Left kidney (tissue), 2 donors: ENCODE data around the gene ACKR2. TPM values are rescaled to one million over a fixed set of nuclear protein-coding genes. Genes with fewer than 3 reads are reported as not detected.
"Not testable (repeated sequence)": the region's sequence is repeated elsewhere in the genome, so short reads cannot be mapped to it uniquely, and the experiment has no call there.

Experiments
- DNase-seq: peaks from one replicate; pipeline ENCODE4 v3.0.0-alpha.2; 2013
- polyA plus RNA-seq: library from polyadenylated mRNA; unstranded; fragments of 120-200 nt; gene quantifications from one replicate; pipeline ENCODE4 v1.2.1, GENCODE V29; 2013; ENCODE audit not compliant: insufficient read length

Gene ACKR2
- polyA plus RNA-seq, 1 donor = 2.7 TPM

DNA sequence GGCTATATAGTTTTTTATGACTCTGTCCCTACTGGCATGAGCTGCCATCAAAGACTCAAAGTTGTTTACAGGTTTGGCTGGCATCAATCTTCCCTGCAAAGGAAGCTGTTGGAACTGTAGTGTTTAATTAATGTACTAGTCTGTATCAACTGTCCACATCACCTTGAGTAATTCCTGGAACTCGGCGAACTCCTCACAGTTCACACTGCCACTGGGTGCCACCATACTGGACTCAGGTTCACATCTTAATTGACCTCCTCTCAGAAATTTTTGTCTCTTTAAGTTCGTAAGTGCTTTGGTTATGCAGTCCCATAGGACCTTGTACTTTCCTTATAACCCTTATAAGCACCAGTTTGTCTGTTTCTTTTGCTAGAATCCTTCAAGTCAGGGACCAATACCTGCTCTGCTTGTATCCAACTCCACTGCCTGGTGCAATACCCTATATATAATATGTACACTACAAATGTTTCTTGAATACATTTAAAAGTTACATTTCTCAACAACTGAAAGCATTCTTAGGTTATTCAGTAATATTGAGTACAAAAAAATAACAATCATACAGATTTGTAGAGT is 8.1 kb upstream of the ACKR2 start:
- DNase-seq = no peak

DNA sequence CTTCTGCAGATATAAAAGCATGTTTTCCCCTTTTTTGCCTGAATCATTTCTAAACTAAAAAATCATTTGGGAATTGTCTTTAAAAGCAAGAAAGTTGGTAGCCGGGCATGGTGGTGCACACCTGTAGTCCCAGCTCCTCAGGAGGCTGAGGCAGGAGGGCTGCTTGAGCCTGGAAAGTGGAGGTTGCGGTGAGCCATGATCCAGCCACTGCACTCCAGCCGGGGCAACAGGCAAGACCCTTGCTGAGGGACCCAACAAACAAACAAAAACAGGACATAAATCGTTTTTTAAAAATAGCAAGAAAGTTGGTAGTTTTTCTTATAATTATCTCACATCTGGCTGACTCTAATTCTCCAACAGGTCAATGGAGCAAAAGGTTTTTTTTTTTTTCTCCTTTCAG is 7.5 kb upstream of the ACKR2 start:
- DNase-seq = no peak

DNA sequence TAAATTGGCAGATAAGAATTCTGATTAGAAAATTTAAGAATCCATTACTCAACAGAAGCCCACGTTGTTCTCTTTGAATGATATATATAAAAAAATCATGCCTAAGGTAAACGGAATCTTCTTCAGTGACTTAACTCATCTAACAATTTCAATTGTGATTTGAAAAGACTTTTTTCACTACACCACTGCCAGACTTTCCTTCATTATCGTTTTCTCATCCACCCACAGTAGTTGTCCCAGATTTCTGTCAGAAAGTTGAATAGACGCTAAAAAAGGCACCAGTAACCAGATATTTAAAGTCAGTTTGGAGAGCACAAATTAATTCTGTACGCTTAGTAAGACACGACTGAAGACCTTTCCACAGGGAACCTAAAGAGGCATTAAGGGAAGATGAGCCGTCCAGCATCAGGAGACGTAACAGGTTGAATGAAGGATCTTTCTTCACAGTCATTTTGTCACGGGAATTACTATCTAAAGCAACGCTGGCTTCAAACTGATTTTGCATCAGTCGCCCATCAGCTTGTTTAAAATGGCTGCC is 6.3 kb upstream of the ACKR2 start:
- DNase-seq = no peak

DNA sequence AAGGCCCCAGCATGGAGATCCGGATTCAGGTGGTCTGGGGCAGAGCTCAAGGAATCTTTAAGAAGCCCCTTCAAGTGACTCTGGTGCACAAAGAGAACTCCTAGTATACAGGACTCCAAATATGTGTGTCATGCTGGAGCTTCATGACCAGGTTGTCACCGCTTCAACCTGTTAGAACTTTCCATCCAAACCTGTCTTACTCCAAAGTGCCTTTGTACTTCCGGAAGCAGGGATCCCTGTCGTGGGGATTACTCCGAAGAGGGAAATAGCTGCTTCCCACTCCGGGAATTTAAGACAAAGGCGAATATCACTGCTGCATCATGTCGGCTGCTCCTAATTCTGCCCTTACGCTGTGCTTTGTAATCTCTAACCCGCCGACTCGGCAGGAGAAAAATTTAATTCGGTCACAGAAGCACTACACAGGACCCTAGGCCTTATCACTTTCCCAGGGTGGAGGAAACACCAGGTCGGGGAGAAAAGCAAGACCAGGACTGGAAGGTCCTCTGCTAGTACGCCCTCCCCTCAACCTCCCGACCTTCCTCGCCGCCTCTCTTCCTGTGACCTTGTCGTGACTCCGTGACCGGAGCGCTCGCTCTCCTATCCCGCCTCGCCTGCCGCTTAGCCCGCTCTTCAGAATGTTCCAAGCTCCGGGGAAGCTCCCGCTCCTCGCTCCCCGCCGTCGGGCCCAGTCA is 5.7 kb upstream of the ACKR2 start:
- peak; percentile 61 for DNase-seq

DNA sequence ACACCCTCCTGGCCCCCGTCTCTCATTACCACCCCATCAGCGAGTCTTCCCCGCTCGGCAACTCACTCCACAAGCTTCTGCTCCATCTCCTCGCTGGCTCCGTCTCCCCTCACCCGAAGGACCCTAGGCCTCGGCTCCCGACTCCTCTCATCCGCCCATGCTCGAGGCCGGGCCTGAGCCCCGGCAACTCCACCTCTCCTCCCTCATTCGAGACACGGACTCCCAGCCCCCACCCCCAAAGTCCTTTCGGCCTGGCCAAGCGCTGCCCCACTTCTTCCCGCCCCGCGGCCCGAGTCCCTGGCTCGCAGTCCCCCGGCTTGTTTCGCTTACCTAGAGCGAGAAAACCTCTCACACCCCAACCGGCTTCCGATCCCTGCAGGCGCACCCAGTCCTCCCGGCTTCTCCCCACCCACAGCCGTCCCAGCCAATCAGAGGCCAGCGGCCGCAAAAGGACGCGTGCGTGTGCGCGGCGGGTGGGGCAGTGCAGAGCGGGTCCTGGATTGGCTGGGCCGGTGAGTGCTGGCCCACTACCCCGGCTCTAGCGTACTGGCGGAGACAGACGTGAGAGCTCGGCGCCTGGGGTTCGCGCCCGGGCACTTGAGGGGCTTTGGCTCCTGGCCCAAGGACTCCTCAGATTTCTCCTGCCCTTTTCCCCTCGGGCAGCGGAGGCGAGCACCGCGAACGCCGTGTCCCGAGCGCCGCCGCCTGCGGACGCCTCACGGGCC is 5.0 kb upstream of the ACKR2 start, which contains the start of gene HIGD1A:
Gene HIGD1A, minus strand, starts transcription at position 385 of the 725 bp plus-strand sequence. CDS start 10,237 bp downstream, outside the sequence.
- peak; percentile 96 for DNase-seq

DNA sequence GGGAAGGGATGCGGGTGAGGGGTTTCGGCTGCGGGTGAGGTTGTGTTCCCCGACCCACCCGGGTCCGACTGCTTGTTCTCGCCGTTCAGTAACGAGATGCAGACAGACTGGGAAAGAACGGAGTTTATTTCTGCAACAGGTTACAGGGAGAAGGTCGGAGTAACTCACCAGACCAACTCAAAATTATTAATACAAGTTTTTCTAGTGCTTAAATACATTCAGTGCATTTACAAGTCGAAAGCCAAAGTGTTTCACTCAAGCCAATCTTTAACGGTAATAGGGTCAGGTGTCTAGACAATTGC is 4.5 kb upstream of the ACKR2 start:
- DNase-seq = no peak

DNA sequence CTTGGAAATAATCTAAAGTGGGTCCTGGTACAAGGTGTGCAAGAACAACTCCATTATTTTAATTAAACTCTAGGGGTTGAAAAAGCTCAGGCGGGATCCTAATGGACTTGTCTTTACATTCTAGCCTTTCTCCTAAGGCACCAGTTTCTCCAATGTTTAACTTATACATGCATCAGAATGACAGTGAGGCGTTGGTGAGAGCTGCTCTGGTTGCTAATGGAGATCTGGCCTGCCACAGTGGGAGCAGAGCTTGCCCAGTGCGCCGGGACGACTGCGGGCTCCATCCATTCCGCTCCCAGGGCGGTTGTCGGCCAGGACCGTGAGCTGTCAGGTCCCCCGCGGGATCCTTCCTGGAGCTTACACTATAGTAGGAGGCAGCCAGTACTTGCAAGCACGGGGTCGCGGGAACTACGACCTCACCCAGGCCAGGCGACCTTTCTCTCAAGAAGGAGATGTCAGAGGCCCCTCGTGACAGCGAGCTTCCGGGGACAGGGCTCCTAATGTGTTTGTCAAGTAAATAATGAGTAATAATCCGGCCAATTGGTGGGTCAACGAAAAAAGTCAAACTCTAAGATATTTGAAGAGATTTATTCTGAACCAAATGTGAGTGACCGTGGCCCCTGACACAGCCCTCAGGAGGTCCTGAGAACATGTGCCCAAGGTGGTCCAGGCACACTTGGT is 4.0 kb upstream of the ACKR2 start:
- DNase-seq = no peak

DNA sequence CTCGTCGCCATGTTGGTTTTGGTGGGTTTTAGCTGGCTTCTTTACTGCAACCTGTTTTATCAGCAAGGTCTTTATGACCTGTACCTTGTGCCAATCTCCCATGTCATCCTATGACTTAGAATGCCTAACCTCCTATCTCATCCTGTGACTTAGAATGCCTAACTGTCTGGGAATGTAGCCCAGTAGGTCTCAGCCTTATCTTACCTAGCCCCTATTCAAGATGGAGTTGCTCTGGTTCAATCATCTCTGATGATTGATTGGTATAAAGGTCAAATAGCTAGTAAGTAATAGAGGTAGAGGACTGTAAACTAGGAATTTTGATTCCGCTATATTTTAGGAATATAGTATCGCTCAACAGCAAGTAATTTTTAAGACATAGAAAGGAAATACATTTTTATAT is 1.3 kb upstream of the ACKR2 start:
- DNase-seq = no peak

DNA sequence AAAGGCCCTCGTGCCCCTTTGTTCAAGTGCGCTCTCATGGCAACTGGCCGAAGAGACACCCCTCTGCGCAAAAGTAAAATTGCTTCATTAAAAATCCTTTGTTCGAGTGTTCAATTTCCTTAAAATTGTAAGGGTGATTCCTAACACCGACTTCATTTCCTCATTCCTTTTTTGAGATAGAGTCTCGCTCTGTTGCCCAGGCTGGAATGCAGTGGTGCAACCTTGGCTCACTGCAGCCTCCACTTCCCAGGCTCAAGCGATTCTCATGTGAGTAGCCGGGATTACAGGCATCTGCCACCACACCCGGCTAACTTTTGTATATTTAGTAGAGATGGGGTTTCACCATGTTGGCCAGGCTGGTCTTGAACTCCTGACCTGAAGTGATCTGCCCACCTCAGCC is 1.5 kb downstream of the ACKR2 start:
- DNase-seq = not testable (repeated sequence)

DNA sequence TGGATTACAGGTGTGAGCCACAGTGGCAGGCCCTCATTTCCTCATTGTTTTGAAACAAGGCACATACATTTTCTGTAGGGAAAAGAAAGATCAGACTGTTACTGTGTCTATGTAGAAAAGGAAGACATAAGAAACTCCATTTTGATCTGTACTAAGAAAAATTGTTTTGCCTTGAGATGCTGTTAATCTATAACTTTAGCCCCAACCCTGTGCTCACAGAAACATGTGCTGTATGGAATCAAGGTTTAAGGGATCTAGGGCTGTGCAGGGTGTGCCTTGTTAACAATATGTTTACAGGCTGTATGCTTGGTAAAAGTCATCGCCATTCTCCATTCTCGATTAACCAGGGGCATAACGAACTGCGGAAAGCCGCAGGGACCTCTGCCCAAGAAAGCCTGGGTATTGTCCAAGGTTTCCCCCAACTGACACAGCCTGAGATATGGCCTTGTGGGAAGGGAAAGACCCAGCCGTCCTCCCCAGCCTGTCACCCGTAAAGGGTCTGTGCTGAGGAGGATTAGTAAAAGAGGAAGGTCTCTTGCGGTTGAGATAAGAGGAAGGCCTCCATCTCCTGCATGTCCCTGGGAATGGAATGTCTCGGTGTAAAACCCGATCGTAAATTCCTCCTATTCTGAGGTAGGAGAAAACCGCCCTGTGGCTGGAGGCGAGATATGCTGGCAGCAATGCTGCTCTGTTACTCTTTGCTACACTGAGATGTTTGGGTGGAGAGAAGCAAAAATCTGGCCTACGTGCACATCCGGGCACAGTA is 2.1 kb downstream of the ACKR2 start:
- DNase-seq = not testable (repeated sequence)

DNA sequence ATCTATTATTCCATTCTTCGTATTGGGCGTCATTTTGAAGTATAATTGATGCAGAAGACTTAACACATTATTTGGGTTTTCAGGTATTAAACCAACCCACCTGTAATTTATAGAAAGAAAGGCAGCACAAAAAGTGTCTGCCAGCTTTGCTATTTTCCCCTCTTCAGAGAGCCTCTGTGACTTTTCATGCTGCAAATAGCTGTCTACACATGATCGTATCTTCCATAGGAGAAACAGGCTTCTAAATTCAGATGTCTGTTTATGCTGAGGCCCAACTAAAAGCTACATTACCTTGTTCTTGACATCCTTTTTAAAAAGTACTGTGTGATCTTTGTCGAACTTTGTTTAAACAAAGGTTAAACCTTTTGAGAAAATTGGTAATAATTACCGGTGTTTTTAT is 5.0 kb downstream of the ACKR2 start:
- DNase-seq = no peak

DNA sequence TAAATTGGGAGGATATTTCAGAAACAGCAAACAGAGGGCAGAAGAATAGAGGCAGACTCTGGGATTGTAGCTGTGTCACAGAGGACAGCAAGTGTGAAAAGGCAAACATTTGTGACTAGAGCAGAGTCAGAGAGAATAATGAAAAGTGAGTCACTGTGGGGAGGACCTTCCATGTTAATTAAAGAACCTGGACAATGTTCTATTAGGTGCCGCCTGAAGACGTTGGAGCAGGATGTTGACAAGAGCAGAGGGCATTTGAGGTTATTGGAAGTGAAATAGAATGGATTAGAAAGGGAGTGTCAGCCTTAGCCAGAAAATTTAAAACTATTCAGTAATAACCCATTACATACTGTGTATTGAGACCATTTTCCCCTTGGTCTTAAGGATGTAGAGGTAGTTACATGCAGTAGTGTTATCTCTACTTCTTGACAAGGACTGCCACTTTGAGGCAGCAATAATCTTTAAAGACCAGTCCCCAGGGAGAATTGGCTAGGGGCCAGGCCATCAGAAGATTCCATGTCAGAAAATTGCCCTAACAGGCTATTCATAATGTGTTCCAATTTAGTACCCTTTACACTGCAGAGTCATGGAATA is 5.8 kb downstream of the ACKR2 start:
- DNase-seq = no peak

DNA sequence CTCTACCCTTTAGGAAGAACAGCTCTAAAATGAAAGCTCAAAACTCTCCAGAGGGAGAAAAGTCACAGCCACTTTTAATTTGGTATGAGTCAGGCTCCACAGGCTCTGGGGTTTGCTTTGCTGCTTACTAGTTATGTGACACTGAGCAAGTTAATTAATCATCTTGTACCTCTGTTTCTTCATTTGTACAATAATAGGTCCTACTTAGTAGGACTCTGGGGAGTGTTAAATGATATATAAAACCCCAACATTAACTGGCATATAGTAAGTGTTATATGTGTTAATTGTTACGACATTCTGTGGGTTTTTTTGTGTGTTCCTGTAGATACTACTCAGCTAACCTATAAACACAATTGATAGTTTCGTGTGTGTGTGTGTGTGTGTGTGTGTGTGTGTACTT is 6.6 kb downstream of the ACKR2 start:
- DNase-seq = no peak

DNA sequence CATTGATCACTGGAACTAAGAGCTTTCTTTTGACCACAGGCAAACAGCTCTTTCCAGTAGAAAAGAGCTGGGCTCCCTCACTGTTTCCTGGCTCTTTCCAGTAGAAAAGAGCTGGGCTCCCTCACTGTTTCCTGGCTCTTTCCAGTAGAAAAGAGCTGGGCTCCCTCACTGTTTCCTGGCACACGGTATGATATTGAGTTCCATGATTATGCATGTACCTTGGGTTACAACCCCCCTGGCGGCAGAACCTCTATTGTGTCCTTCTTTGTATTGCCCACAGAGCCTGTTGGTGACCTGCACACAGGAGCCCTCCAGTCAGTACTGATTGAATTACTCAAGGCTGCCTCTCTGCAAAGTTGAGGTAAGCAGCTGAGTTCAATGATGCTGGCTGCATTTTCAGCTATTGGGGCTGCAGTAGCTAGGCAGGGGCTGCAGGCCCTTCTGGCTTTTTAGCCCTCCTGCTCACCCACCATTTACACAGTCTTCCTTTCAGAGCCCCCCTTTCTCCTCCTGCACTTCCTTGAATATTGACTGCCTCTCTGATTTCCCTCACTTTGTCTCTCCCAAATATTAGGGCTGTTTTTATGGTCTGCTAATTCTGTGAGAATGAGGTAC is 10.2 kb downstream of the ACKR2 start:
- DNase-seq = no peak

DNA sequence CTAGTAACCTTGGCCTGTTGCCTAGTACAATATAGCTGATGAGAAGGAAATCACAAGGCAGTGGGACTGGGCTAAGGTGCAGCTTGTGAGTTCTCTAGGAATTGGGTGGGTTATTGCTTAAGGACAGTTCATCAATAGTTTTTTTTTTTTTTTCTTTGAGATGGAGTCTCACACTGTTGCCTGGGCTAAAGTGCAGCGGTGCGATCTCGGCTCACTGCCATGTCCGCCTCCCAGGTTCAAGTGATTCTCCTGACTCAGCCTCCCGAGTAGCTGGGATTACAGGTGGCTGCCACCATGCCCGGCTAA is 11.5 kb downstream of the ACKR2 start:
- no peak for DNase-seq

DNA sequence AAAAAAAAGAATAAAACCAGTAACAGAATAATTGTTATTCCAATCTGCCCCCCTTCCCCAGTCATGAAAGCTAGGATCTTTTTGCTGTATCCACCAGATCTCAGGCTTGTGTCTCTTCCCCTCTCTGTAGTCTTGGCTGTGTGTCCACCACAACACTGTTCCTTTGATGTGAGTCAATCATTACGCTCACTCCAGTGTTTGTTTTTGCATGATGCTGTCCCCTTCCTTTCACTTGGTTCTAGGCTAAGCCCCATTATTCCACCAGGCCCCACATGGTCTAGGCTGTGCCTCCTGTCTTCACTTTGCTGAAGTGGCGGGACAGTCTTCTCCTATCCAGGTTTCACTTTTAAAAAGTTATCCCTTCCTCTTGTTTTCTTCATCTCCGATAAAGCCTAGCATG is 13.6 kb downstream of the ACKR2 start:
- DNase-seq = no peak

DNA sequence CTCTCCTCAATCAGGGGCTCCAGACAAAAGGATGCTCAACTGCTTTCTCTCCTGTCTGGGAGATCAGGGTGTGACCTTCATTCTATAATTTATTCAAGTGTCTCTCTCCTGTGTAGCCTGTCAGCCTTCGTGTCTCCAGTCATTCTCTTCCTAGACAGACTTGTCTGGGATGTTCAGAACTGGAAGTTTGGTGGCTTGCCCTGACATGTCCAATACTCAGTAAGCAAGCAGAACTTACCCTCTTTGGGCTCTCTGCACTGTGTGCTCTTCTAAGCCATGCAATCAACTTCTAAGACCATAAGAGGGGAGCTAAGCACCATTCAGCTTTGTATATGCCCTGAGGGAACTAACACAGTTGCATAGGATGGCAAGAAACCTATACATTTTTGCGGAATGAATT is 14.1 kb downstream of the ACKR2 start:
- no peak for DNase-seq

DNA sequence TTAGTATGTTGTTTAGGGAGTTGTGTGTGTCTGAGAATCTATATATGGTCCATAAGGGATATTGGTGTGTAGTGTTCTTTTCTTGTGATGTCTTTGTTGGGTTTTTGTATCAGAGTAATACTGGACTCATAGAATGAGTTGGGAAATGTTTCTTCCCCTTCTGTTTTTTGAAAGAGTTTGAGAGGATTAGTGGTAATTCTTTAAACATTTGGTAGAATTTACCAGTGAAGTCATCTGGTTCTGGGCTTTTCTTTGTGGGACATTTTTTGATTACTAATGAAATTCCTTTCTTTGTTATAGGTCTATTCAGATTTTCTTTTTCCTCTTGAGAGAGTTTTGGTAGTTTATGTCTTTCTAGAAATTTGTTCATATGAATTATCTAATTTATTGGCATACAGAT is 16.9 kb downstream of the ACKR2 start:
- DNase-seq = no peak

DNA sequence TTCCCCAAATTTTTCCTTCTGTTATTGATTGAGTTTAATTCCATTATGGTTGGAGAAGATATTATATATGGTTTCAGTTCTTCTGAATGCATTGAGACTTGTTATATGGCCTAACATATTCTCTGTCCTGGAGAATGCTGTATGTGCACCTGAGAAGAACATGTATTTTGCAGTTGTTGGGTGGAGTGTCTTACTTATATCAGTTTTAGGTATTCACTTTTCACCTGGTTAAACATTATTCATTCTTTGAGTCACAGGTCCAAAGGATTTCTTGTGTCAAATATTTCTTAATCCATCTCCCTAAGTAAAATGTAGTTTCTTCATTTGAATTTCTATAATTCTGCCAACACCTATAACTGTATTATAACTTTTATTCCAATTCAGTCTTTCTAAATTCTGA is 17.8 kb downstream of the ACKR2 start:
- DNase-seq = no peak

DNA sequence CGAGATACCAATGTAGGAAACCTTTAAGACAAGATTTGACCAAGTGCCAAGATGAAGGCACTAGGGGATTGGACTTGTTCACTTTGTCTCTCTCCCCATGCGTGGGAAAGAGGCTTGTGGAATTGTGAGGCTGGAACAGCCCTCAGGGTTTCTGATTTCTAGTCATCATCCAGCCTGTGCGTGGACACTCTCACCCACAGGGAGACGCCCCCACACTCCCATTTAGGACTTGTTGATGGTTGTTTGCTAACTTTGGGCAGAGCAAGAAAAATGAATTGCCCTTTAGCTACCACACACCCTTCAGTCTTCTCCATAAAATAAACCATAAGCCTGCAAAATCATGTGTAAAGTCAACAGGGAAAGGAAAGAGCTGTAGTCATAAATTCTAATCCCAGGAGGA is 18.4 kb downstream of the ACKR2 start:
- DNase-seq = no peak

DNA sequence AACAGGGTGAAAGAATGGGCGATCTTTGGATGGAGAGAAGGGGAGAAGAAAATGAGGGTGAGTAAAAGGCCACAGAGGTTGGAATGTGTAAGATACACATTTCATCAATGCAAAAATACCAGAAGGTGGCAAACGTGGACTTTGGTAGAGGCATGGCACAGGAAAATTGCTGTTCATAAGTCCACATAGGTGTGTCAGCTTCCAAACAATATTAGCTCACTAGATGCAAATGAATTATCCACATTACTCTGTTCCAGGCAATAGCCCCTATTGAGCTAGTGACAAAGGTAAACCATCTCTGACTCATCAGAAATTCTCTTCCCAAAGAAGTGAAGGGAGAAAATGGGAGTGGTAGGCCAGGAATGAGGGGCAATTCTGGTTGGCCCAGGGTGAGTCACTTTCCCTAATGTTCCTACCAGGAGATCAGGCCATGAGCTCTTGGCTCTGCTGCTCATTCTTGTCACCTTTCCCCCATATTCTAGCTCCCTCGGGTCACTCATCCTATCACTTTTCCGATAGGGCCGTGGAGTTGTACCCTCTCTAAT is 19.9 kb downstream of the ACKR2 start:
- no peak for DNase-seq
